Retinal pigment epithelial cell (primary cell): ENCODE measurements around the gene MMEL1.
A peak's percentile ranks its signal among the peaks of the same experiment; 100 is the strongest.

ENCODE experiments used
- DNase-seq: peaks from one replicate; pipeline ENCODE4 v3.0.0-alpha.2; 2010; ENCODE audit warnings: low read depth
- H3K4me3 ChIP-seq: 2 replicates; pipeline ENCODE4 v1.5.1; 2011; ENCODE audit warnings: mild to moderate bottlenecking, low read length, control low read depth, moderate library complexity
- CTCF ChIP-seq: conservative IDR thresholded peaks from 2 replicates; pipeline ENCODE4 v1.5.1; 2011; ENCODE audit warnings: low read depth, low read length, control low read depth, inconsistent platforms

Gene MMEL1

GRCh38 chr1:2595812-2596529 lies 36.8 kb downstream of the MMEL1 start:
- DNase-seq: no peak
- H3K4me3 ChIP-seq: no peak overlapping the region
- TF ChIP-seq CTCF: no peak

GRCh38 chr1:2595261-2595811 lies 37.5 kb downstream of the MMEL1 start:
- no peak for DNase-seq
- no peak for TF ChIP-seq CTCF
- no peak overlapping the region for H3K4me3 ChIP-seq

GRCh38 chr1:2594641-2595131 lies 38.1 kb downstream of the MMEL1 start:
- DNase-seq: no peak
- TF ChIP-seq CTCF: no peak
- H3K4me3 ChIP-seq: no peak overlapping the region

GRCh38 chr1:2594001-2594640 lies 38.7 kb downstream of the MMEL1 start:
- H3K4me3 ChIP-seq: no peak overlapping the region
- peak; percentile 45 for DNase-seq
- no peak for TF ChIP-seq CTCF

GRCh38 chr1:2593251-2593878 lies 39.5 kb downstream of the MMEL1 start:
- TF ChIP-seq CTCF: no peak
- DNase-seq: no peak
- H3K4me3 ChIP-seq: no peak overlapping the region

GRCh38 chr1:2592672-2593071 lies 40.1 kb downstream of the MMEL1 start:
- DNase-seq: no peak
- H3K4me3 ChIP-seq: no peak overlapping the region
- TF ChIP-seq CTCF: no peak
